ENCODE measurements around the gene LLGL2.

- TF ChIP-seq CTCF (IDR thresholded peaks at IDR 0.05; ENCODE audit: low read depth, low read length): no peak
- TF ChIP-seq EZH2phosphoT487 (IDR thresholded peaks at IDR 0.05; ENCODE audit: low read depth): no peak
Observed at GRCh38 chr17:75575728-75576127, 50.2 kb downstream of the LLGL2 start.

Measured in OCI-LY3 (cell line).